Fibroblast of skin of back (primary cell): Measurements from ENCODE around the gene RCAN3.
"Not testable (repeated sequence)": the region's sequence is repeated elsewhere in the genome, so short reads cannot be mapped to it uniquely, and the experiment has no call there.

Experiments used
- DNase-seq: peaks from one replicate; pipeline ENCODE4 v3.0.0-alpha.2; 2013

Gene RCAN3

GRCh38 chr1:24486331-24487065 is 16.1 kb upstream of the RCAN3 start:
- no peak for DNase-seq

- no peak for DNase-seq
Observed at GRCh38 chr1:24487455-24487854, 15.2 kb upstream of the RCAN3 start.

GRCh38 chr1:24488159-24488558 is 14.5 kb upstream of the RCAN3 start:
- not testable (repeated sequence) for DNase-seq

GRCh38 chr1:24489674-24490073 is 13.0 kb upstream of the RCAN3 start:
- no peak for DNase-seq

- no peak for DNase-seq
Observed at GRCh38 chr1:24490101-24490781, 12.4 kb upstream of the RCAN3 start.

- peak; percentile 8 for DNase-seq
Observed at GRCh38 chr1:24491577-24492360, 10.9 kb upstream of the RCAN3 start.

GRCh38 chr1:24492935-24493334 is 9.7 kb upstream of the RCAN3 start:
- DNase-seq, result not testable (repeated sequence)

- DNase-seq, result no peak
Observed at GRCh38 chr1:24493785-24494184, 8.9 kb upstream of the RCAN3 start.

- no peak for DNase-seq
Observed at GRCh38 chr1:24498589-24498988, 4.0 kb upstream of the RCAN3 start.

- DNase-seq, result no peak
Observed at GRCh38 chr1:24500448-24501048, 2.1 kb upstream of the RCAN3 start.

- peak; percentile 34 for DNase-seq
Observed at GRCh38 chr1:24501371-24502064, 1.1 kb upstream of the RCAN3 start.

- DNase-seq, result peak; percentile 60
Observed at GRCh38 chr1:24502065-24502708, 449 bp upstream of the RCAN3 start.

- DNase-seq, result no peak
Observed at GRCh38 chr1:24503059-24503751, 569 bp downstream of the RCAN3 start.

- DNase-seq, result no peak
Observed at GRCh38 chr1:24503870-24504523, 1.4 kb downstream of the RCAN3 start.

- no peak for DNase-seq
Observed at GRCh38 chr1:24504560-24504959, 1.9 kb downstream of the RCAN3 start.

GRCh38 chr1:24505816-24506215 is 3.2 kb downstream of the RCAN3 start:
- DNase-seq, result no peak

GRCh38 chr1:24506691-24507381 is 4.2 kb downstream of the RCAN3 start:
- no peak for DNase-seq

- DNase-seq, result no peak
Observed at GRCh38 chr1:24507405-24507804, 4.8 kb downstream of the RCAN3 start.

- DNase-seq, result no peak
Observed at GRCh38 chr1:24508911-24509310, 6.3 kb downstream of the RCAN3 start.

- no peak for DNase-seq
Observed at GRCh38 chr1:24513706-24514105, 11.1 kb downstream of the RCAN3 start.
